SJCRH30 (cell line): ENCODE measurements around the gene TRIM14. TPM values are rescaled to one million over a fixed set of nuclear protein-coding genes. Genes with fewer than 3 reads are reported as not detected.

Source experiments
- total RNA-seq: library from RNA; depleted of rRNA; stranded (reverse); fragments of >200 nt; shearing (Covaris generic); gene quantifications from 2 replicates; pipeline ENCODE4 v1.2.3, GENCODE V29; 2014; rRNA removed

The TRIM14 gene
- total RNA-seq, 1 experiment from 2014 or later: 0.22 TPM

Other genes starting within 250 kb of the TRIM14 start
- gene TRMO, start 196.7 kb downstream of the TRIM14 start, total RNA-seq: 15.8 and 17.1 TPM in 2 replicates
- gene HEMGN, start 181.1 kb downstream of the TRIM14 start, total RNA-seq: not detected in 2 replicates
- gene ANP32B, start 135.9 kb downstream of the TRIM14 start, total RNA-seq: 40.7 and 45.7 TPM in 2 replicates
- gene NANS, start 62.5 kb downstream of the TRIM14 start, total RNA-seq: 56.0 and 60.4 TPM in 2 replicates
- 0.55 and 0.61 TPM in 2 replicates for gene CORO2A, start 73.4 kb upstream of the TRIM14 start, total RNA-seq
- 1.4 and 1.8 TPM in 2 replicates for gene TBC1D2, start 136.4 kb upstream of the TRIM14 start, total RNA-seq